ENCODE results near the gene PIKFYVE. TPM values are rescaled to one million over a fixed set of nuclear protein-coding genes. Genes with fewer than 3 reads are reported as not detected.

Gene PIKFYVE
- total and polyA plus RNA-seq, 3 donors from 2014 or later, result 29.0 to 55.0 (median 50.0) TPM

- Histone ChIP-seq H3K27me3 (no peaks in the 10 kb centered on the region), H3K4me3 (no peak overlapping the region), H3K27ac (no peak overlapping the region), H3K9me3 (no peaks in the 10 kb centered on the region), H3K36me3 (ENCODE audit: low read depth, missing control alignments) (no peaks in the 10 kb centered on the region), H3K4me1 (peaks cover 5% of the 10 kb centered on the region)
- intact Hi-C loops (cut with DNase I; ENCODE audit: low total_unique reads), result no loop called here
- WGBS, 2 donors, result 44 to 64% methylated on average over 2 of the region's 2 CpGs
- TF ChIP-seq POLR2A (IDR thresholded peaks at IDR 0.05) (no peak), CTCF (IDR thresholded peaks at IDR 0.05) (no peak)
- DNase-seq, result no peak
Measured at GRCh38 chr2:208311321-208311720, 45.3 kb downstream of the PIKFYVE start.

- no peak overlapping the region for H3K27ac ChIP-seq
- no peaks in the 10 kb centered on the region for H3K36me3 ChIP-seq (ENCODE audit: low read depth, missing control alignments)
- no peaks in the 10 kb centered on the region for H3K9me3 ChIP-seq
- no peak for DNase-seq
- no peak for TF ChIP-seq CTCF (IDR thresholded peaks at IDR 0.05)
- TF ChIP-seq POLR2A (IDR thresholded peaks at IDR 0.05), result no peak
- 92% methylated on average over 4 of the region's 4 CpGs for WGBS, 2 donors
- H3K4me1 ChIP-seq, result peaks cover 5% of the 10 kb centered on the region
- intact Hi-C loops (cut with DNase I; ENCODE audit: low total_unique reads), result no loop called here
- H3K27me3 ChIP-seq, result no peaks in the 10 kb centered on the region
- H3K4me3 ChIP-seq, result no peak overlapping the region
Measured at GRCh38 chr2:208311954-208312353, 45.9 kb downstream of the PIKFYVE start.

DNA sequence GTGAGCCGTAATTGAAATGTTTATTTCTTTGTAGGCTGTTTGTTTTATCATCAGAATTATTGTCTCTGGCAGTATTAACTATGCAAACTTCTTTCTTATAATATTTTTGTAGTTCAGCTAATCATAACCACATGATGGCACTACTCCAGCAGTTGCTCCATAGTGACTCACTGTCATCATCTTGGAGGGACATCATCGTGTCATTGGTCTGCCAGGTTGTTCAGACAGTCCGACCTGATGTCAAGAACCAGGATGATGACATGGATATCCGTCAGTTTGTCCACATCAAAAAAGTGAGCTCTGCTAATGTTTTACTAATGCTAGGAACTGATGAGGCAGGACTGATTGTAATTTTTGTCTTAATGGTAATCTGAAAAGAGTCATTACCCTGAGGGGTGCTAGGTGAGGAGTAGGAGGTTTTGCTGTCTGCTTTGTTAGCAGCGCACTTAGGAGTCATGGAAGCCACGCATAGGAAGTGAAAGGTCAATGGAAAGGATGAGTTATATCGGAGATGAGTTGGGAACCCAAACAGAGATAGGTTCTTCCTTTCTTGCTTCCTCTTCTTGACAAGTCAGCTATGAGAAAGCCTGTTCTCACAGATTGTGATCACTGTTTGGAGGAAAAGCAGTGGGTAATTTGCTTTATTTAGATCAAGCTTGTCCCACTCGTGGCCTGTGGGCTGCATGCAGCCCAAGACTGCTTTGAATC, 49.2 kb downstream of the PIKFYVE start:
- Histone ChIP-seq H3K4me1 (peaks cover 15% of the 10 kb centered on the region), H3K36me3 (ENCODE audit: low read depth, missing control alignments) (no peaks in the 10 kb centered on the region), H3K9me3 (no peaks in the 10 kb centered on the region), H3K4me3 (no peak overlapping the region), H3K27ac (no peak overlapping the region), H3K27me3 (no peaks in the 10 kb centered on the region)
- 82% methylated on average over 8 of the region's 8 CpGs for WGBS, 2 donors
- no peak for DNase-seq
- intact Hi-C loops (cut with DNase I; ENCODE audit: low total_unique reads), result no loop called here
- TF ChIP-seq CTCF (IDR thresholded peaks at IDR 0.05), result no peak

DNA sequence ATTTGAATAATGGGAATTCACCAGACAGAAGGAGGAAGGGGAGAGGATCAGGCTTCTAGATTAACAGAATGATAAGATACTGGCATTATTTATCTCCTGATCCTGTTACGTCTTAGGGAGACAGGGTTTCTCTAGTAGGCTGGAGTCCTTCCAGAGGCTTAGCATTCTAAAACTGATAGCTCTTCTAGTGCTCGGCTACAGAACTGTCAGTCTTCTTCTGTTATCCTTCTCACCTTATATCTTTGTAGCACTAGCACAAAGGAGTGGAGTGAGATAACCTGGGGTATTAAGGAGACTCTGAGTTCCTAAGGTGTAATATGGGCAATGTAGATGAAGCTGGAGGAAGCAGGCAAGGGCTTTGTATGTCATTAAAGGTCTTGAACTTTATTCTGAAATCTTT, 52.1 kb downstream of the PIKFYVE start:
- intact Hi-C loops (cut with DNase I; ENCODE audit: low total_unique reads), result no loop called here
- TF ChIP-seq CTCF (IDR thresholded peaks at IDR 0.05), result no peak
- no peak for TF ChIP-seq POLR2A (IDR thresholded peaks at IDR 0.05)
- H3K4me3 ChIP-seq, result no peak overlapping the region
- H3K27ac ChIP-seq, result no peak overlapping the region
- no peaks in the 10 kb centered on the region for H3K27me3 ChIP-seq
- no peaks in the 10 kb centered on the region for H3K9me3 ChIP-seq
- WGBS, 2 donors, result 73 to 76% methylated on average over 2 of the region's 2 CpGs
- no peak for DNase-seq
- H3K36me3 ChIP-seq (ENCODE audit: low read depth, missing control alignments), result no peaks in the 10 kb centered on the region
- H3K4me1 ChIP-seq, result peaks cover 9% of the 10 kb centered on the region

DNA sequence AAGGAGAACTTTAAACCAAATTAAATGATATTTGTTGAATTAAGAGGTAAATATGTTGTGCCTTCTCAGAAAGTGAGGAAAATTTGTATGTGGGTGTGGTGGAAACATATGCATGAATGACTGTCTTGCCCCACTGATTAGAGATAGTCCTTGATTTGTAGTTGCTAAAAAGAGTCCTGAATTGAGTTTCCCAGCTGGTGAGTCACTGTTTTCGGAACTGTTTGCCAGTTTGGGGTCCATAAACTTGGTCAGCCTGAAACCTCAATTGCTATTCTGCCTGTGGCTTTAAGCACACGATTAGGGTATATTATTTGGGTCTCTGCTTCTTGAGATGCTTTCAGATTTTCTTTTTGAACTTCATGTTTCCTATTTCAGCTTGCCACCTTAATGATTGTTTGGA, 53.3 kb downstream of the PIKFYVE start:
- WGBS, 2 donors, result 75 to 79% methylated on average over 2 of the region's 2 CpGs
- H3K27me3 ChIP-seq, result no peaks in the 10 kb centered on the region
- H3K4me1 ChIP-seq, result peaks cover 9% of the 10 kb centered on the region
- DNase-seq, result no peak
- no peak overlapping the region for H3K27ac ChIP-seq
- H3K4me3 ChIP-seq, result no peak overlapping the region
- H3K9me3 ChIP-seq, result no peaks in the 10 kb centered on the region
- no peaks in the 10 kb centered on the region for H3K36me3 ChIP-seq (ENCODE audit: low read depth, missing control alignments)
- intact Hi-C loops (cut with DNase I; ENCODE audit: low total_unique reads), result no loop called here
- TF ChIP-seq POLR2A (IDR thresholded peaks at IDR 0.05) (no peak), CTCF (IDR thresholded peaks at IDR 0.05) (no peak)
